GM23338 (cell line): ENCODE results near the gene TMCC1. TPM values are rescaled to one million over a fixed set of nuclear protein-coding genes. Genes with fewer than 3 reads are reported as not detected.

Experiments
- ATAC-seq: fragments of 200-7000 bp; cut with Tn5 transposase; 3 replicates; pipeline ENCODE4 v1.9.1; 2020
- DNase-seq: peaks from one replicate; pipeline ENCODE4 v3.0.0-alpha.2; 2015; ENCODE audit warnings: low spot score
- H2AFZ ChIP-seq: fragments of 200-600 bp; sonication (generic); 2 replicates; pipeline ENCODE4 v1.8.0; 2016; ENCODE audit warnings: antibody characterized with exemption, mild to moderate bottlenecking, moderate library complexity
- H3F3A ChIP-seq: fragments of 200-600 bp; sonication (generic); replicated peaks from 2 replicates; pipeline ENCODE4 v1.8.0; 2017; ENCODE audit warnings: antibody characterized with exemption, mixed run types, low read depth
- H3K27ac ChIP-seq: fragments of 200-600 bp; sonication (generic); 2 replicates; pipeline ENCODE4 v1.6.1; 2016; ENCODE audit warnings: low read depth
- H3K27me3 ChIP-seq: fragments of 200-600 bp; sonication (generic); 2 replicates; pipeline ENCODE4 v1.8.0; 2016; ENCODE audit warnings: mild to moderate bottlenecking, mixed run types, moderate library complexity; ENCODE audit not compliant: insufficient read depth
- H3K36me3 ChIP-seq: fragments of 200-600 bp; sonication (generic); 2 replicates; pipeline ENCODE4 v1.8.0; 2016; ENCODE audit warnings: mild to moderate bottlenecking; ENCODE audit not compliant: insufficient read depth
- H3K4me1 ChIP-seq: fragments of 200-600 bp; sonication (generic); 2 replicates; pipeline ENCODE4 v1.8.0; 2016; ENCODE audit warnings: mild to moderate bottlenecking, moderate library complexity; ENCODE audit not compliant: insufficient read depth
- H3K4me2 ChIP-seq: fragments of 200-600 bp; sonication (generic); 2 replicates; pipeline ENCODE4 v1.7.1; 2017; ENCODE audit warnings: mixed run types
- H3K4me3 ChIP-seq: fragments of 200-600 bp; sonication (generic); 2 replicates; pipeline ENCODE4 v1.6.1; 2016; ENCODE audit warnings: mixed run types
- H3K79me2 ChIP-seq: fragments of 200-600 bp; sonication (generic); replicated peaks from 2 replicates; pipeline ENCODE4 v1.8.0; 2017; ENCODE audit warnings: mild to moderate bottlenecking; ENCODE audit not compliant: insufficient read depth
- H3K9me2 ChIP-seq: fragments of 200-600 bp; sonication (generic); 2 replicates; pipeline ENCODE4 v1.8.0; 2017; ENCODE audit not compliant: insufficient read depth
- H4K20me1 ChIP-seq: fragments of 200-600 bp; sonication (generic); replicated peaks from 2 replicates; pipeline ENCODE4 v1.8.0; 2017; ENCODE audit warnings: mild to moderate bottlenecking; ENCODE audit not compliant: insufficient read depth
- H3K27ac Mint-ChIP-seq: 2 replicates; pipeline ENCODE4 v1.8.0; 2020; ENCODE audit warnings: inconsistent platforms, mild to moderate bottlenecking, moderate library complexity, mixed read lengths
- H3K27me3 Mint-ChIP-seq: 3 replicates; pipeline ENCODE4 v1.8.0; 2022; ENCODE audit warnings: low read depth, mild to moderate bottlenecking, moderate library complexity, mixed read lengths, inconsistent platforms; ENCODE audit not compliant: insufficient read depth, poor library complexity
- H3K36me3 Mint-ChIP-seq: 3 replicates; pipeline ENCODE4 v1.8.0; 2021; ENCODE audit warnings: low read depth, mild to moderate bottlenecking, inconsistent platforms, moderate library complexity, mixed read lengths
- H3K4me1 Mint-ChIP-seq: 3 replicates; pipeline ENCODE4 v1.8.0; 2020; ENCODE audit warnings: mild to moderate bottlenecking, inconsistent platforms, mixed read lengths
- H3K4me3 Mint-ChIP-seq: 3 replicates; pipeline ENCODE4 v1.8.0; 2021; ENCODE audit warnings: moderate library complexity, mild to moderate bottlenecking, inconsistent platforms, mixed read lengths
- H3K9me3 Mint-ChIP-seq: 3 replicates; pipeline ENCODE4 v1.8.0; 2020; ENCODE audit warnings: moderate library complexity, mild to moderate bottlenecking, inconsistent platforms, mixed read lengths
- CREB1 ChIP-seq: fragments of 250-450 bp; sonication (Bioruptor Pico); IDR thresholded peaks from 2 replicates; pipeline ENCODE4 v1.5.0; 2020; ENCODE audit warnings: low read depth, mild to moderate bottlenecking, moderate library complexity
- CTCF ChIP-seq, 2 experiments: fragments of 200-600 bp in 1 of 2; sonication (generic) in 1 of 2; conservative IDR thresholded peaks; 2 replicates each; pipeline versions ENCODE4 v1.5.1 to v1.6.1; 2016 to 2017; ENCODE audit warnings: antibody characterized with exemption in 2 of 2, low read depth in 2 of 2, mild to moderate bottlenecking in 2 of 2, moderate library complexity in 1 of 2
- ETS1 ChIP-seq: IDR thresholded peaks from 2 replicates; pipeline ENCODE4 v1.6.1; 2016; ENCODE audit warnings: antibody characterized with exemption
- EZH2 ChIP-seq: fragments of 200-600 bp; sonication (generic); IDR thresholded peaks from one replicate; pipeline ENCODE4 v1.8.0; 2017; ENCODE audit warnings: antibody characterized with exemption, mild to moderate bottlenecking, low read depth; ENCODE audit not compliant: unreplicated experiment
- EZH2phosphoT487 ChIP-seq: fragments of 200-600 bp; sonication (generic); IDR thresholded peaks from one replicate; pipeline ENCODE4 v1.8.1; 2018; ENCODE audit warnings: antibody characterized with exemption; ENCODE audit not compliant: unreplicated experiment
- NANOG ChIP-seq: IDR thresholded peaks from 2 replicates; pipeline ENCODE4 v1.6.1; 2016; ENCODE audit warnings: antibody characterized with exemption, borderline replicate concordance
- POLR2AphosphoS5 ChIP-seq: IDR thresholded peaks from 2 replicates; pipeline ENCODE4 v1.6.1; 2016; ENCODE audit warnings: antibody characterized with exemption, low read depth
- STAT1 ChIP-seq: IDR thresholded peaks from one replicate; pipeline ENCODE4 v1.6.1; 2016; ENCODE audit warnings: antibody characterized with exemption; ENCODE audit not compliant: unreplicated experiment
- ZNF331 ChIP-seq: fragments of 250-450 bp; sonication (Bioruptor Pico); IDR thresholded peaks from 2 replicates; pipeline ENCODE4 v1.5.0; 2020; ENCODE audit warnings: low read depth, mild to moderate bottlenecking, moderate library complexity
- ZNF462 ChIP-seq: fragments of 250-450 bp; sonication (Bioruptor Pico); IDR thresholded peaks from 2 replicates; pipeline ENCODE4 v1.5.0; 2020; ENCODE audit warnings: mild to moderate bottlenecking, moderate library complexity
- polyA plus RNA-seq: library from polyadenylated mRNA; unstranded; fragments of >200 nt; fragmentation: Nextera tagmentation; extraction: Ambion mirVana; gene quantifications from 2 replicates; pipeline ENCODE4 v1.2.1, GENCODE V29; 2016
- total RNA-seq: library from RNA; depleted of rRNA; stranded (reverse); fragments of >200 nt; shearing (Covaris generic); gene quantifications from 2 replicates; pipeline ENCODE4 v1.2.3, GENCODE V29; 2014

TMCC1 gene
- total and polyA plus RNA-seq, 2 experiments from 2014 or later = 8.2 to 18.4 TPM

DNA sequence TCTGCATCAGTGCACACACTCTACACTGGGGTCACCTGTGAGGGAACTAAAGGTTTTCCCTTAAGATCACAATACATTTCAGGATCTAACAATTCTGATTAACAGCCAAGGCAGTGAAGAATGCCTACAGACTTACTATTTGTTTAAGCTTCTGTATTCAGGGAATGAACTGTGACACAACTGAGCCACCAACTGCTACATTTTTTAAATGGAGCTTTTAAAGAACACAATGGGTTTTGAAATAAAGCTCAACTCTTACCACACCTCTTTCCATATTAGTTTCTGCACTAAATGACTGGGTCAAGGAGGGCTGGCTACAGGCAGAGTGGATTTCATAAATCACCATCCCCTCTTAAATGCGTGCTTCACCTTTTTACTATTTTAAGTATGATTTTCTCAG is 100.2 kb downstream of the TMCC1 start:
- no peaks in the 10 kb centered on the region for H3K9me3 Mint-ChIP-seq
- peaks cover 1% of the 10 kb centered on the region for H3K27me3 Mint-ChIP-seq
- H3K4me1 ChIP-seq = peaks cover 25% of the 10 kb centered on the region
- H3K79me2 ChIP-seq = 0 out of 2 replicates have a peak, but pooled peaks cover 4% of the 10 kb centered on the region
- H3K27me3 ChIP-seq = no peaks in the 10 kb centered on the region
- H3F3A ChIP-seq = no peaks in the 10 kb centered on the region
- H3K27ac ChIP-seq = no peak overlapping the region
- H3K4me1 Mint-ChIP-seq = peaks cover 33% of the 10 kb centered on the region
- H3K4me3 Mint-ChIP-seq = no peak overlapping the region
- H2AFZ ChIP-seq = no peak overlapping the region
- 0 out of 2 replicates have a peak overlapping the region, but pooled peaks have one; percentile 8 for H3K4me3 ChIP-seq
- H4K20me1 ChIP-seq = no peaks in the 10 kb centered on the region
- H3K27ac Mint-ChIP-seq = no peak overlapping the region
- no peak for ATAC-seq
- no peaks in the 10 kb centered on the region for H3K36me3 ChIP-seq
- DNase-seq = no peak
- no peaks in the 10 kb centered on the region for H3K36me3 Mint-ChIP-seq
- no peaks in the 10 kb centered on the region for H3K9me2 ChIP-seq
- TF ChIP-seq ZNF331 (no peak), EZH2phosphoT487 (no peak), CTCF (conservative IDR thresholded peaks at IDR 0.05; ENCODE audit: low read depth in 2 of 2) (no peak), EZH2 (no peak), STAT1 (no peak)
- peak overlapping the region; percentile 76; the same call in 1 of the 2 replicates for H3K4me2 ChIP-seq

- H3K36me3 Mint-ChIP-seq = no peaks in the 10 kb centered on the region
- H3K4me2 ChIP-seq = no peak overlapping the region
- H2AFZ ChIP-seq = no peak overlapping the region
- no peak overlapping the region for H3K27ac ChIP-seq
- H3F3A ChIP-seq = no peaks in the 10 kb centered on the region
- H3K27me3 ChIP-seq = no peaks in the 10 kb centered on the region
- no peaks in the 10 kb centered on the region for H3K4me1 ChIP-seq
- no peak overlapping the region for H3K4me3 ChIP-seq
- no peaks in the 10 kb centered on the region for H3K36me3 ChIP-seq
- peaks cover 2% of the 10 kb centered on the region for H3K27me3 Mint-ChIP-seq
- no peak for DNase-seq
- no peak overlapping the region for H3K4me3 Mint-ChIP-seq
- H3K9me2 ChIP-seq = no peaks in the 10 kb centered on the region
- no peaks in the 10 kb centered on the region; the same call in 1 of the 2 replicates for H4K20me1 ChIP-seq
- H3K27ac Mint-ChIP-seq = no peak overlapping the region
- no peak for ATAC-seq
- H3K4me1 Mint-ChIP-seq = peaks cover 5% of the 10 kb centered on the region; the same call in 1 of the 3 replicates
- no peaks in the 10 kb centered on the region for H3K9me3 Mint-ChIP-seq
- no peaks in the 10 kb centered on the region for H3K79me2 ChIP-seq
- TF ChIP-seq ZNF462 (CRISPR knock-in tag) (no peak), ETS1 (no peak), NANOG (no peak), POLR2AphosphoS5 (no peak), EZH2 (no peak), CREB1 (CRISPR knock-in tag) (no peak), STAT1 (no peak)
Observed at GRCh38 chr3:129783470-129783869, 110.0 kb downstream of the TMCC1 start.
